Measurements from ENCODE around the gene GOLGB1. TPM values are rescaled to one million over a fixed set of nuclear protein-coding genes. Genes with fewer than 3 reads are reported as not detected.
A peak's percentile ranks its signal among the peaks of the same experiment; 100 is the strongest.

The GOLGB1 gene
- total and polyA plus RNA-seq, 10 of the 15 experiments (the other 5 are each of a cell fraction or from before 2014, with no cell fraction given): 7.4 to 34.5 (median 21.8) TPM

GRCh38 chr3:121748680-121749275 lies 763 bp downstream of the GOLGB1 start:
- Histone ChIP-seq H3K27ac (ENCODE audit: control insufficient read depth, insufficient read depth) (peak overlapping the region; percentile 72), H3K27me3 (replicated peaks in 1 of 2; ENCODE audit: control insufficient read depth in 2 of 2, insufficient read depth in 2 of 2, low read length in 1 of 2) (no peaks in the 10 kb centered on the region; a peak in 1 of 4 replicates), H3K4me3 (peak overlapping the region; percentile 91), H3K36me3 (ENCODE audit: control insufficient read depth in 2 of 2, insufficient read depth in 2 of 2, low read length in 1 of 2) (no peaks in the 10 kb centered on the region), H3K9me3 (replicated peaks; ENCODE audit: control insufficient read depth, insufficient read depth, low read length) (no peaks in the 10 kb centered on the region), H4K20me1 (ENCODE audit: control insufficient read depth, insufficient read depth) (no peaks in the 10 kb centered on the region), H2AFZ (ENCODE audit: control insufficient read depth, low read depth, low read length) (peak overlapping the region; percentile 92), H3K9ac (ENCODE audit: control insufficient read depth, insufficient read depth, low read length) (peak overlapping the region; percentile 96), H3K79me2 (ENCODE audit: control insufficient read depth, insufficient read depth, low read length) (peaks cover 39% of the 10 kb centered on the region), H3K4me2 (ENCODE audit: control insufficient read depth, insufficient read depth) (peak overlapping the region; percentile 88), H3K4me1 (ENCODE audit: control insufficient read depth, insufficient read depth, low read length) (no peaks in the 10 kb centered on the region)
- no TSS peak for BruUV-seq (replicated peaks)
- peak; percentile 61 for ATAC-seq
- intact Hi-C loops (cut with micrococcal nuclease; ENCODE audit: unreplicated experiment) (loop anchor here (2.0 to 5.0 kb wide), 3 partner anchors 88 to 201 kb away; partner anchors contain the start of genes EAF2, HCLS1, IQCB1 and POLQ), in situ Hi-C loops (cut with MboI) (no loop called here)
- no peak for TF ChIP-seq MEF2B (IDR thresholded peaks at IDR 0.05; ENCODE audit: partially characterized antibody, poor library complexity, severe bottlenecking)
- TF ChIP-seq ZZZ3 (IDR thresholded peaks at IDR 0.05; ENCODE audit: control insufficient read depth, insufficient read length, low read depth): no peak
- TF ChIP-seq IRF5 (IDR thresholded peaks at IDR 0.05; ENCODE audit: borderline replicate concordance): no peak
- TF ChIP-seq ZNF622 (IDR thresholded peaks at IDR 0.05): no peak
- no peak for TF ChIP-seq RELA (IDR thresholded peaks at IDR 0.05; ENCODE audit: borderline replicate concordance, partially characterized antibody)
- TF ChIP-seq CREB1 (IDR thresholded peaks at IDR 0.05; ENCODE audit: low read depth): peak; percentile 61; the same call in 1 of the 2 replicates
- TF ChIP-seq RAD51 (IDR thresholded peaks at IDR 0.05): no peak
- TF ChIP-seq FOXM1 (IDR thresholded peaks at IDR 0.05; ENCODE audit: low read depth, low read length): no peak
- no peak for TF ChIP-seq MYC (IDR thresholded peaks at IDR 0.05; ENCODE audit: insufficient read depth, insufficient read length, insufficient replicate concordance, low read length, severe bottlenecking)
- peak; percentile 60 for TF ChIP-seq CREM (IDR thresholded peaks at IDR 0.05; ENCODE audit: low read depth)
- ChIA-PET RAD21 (ENCODE audit: unreplicated experiment) (interaction anchor here (0.6 to 1.8 kb wide), 8 partner anchors 10 to 247 kb away, joined by 3 to 5 read pairs (median 4); partner anchors contain the start of genes HCLS1 and POLQ), POLR2A (interaction anchor here (0.5 to 2.9 kb wide), 11 partner anchors 12 to 317 kb away, joined by 3 to 8 read pairs (median 4); partner anchors contain the start of genes EAF2 and IQCB1), SMC1A (ENCODE audit: uncharacterized antibody, unreplicated experiment) (interaction anchor here (0.7 to 2.3 kb wide), 11 partner anchors 9 to 202 kb away, joined by 3 to 6 read pairs (median 3); partner anchors contain the start of gene HCLS1), CTCF (interaction anchor here (1.6 to 2.0 kb wide), 2 partner anchors 13 to 15 kb away, joined by 3 to 4 read pairs; no protein-coding TSS in a partner anchor)
- DNase-seq (ENCODE audit: low read depth, low spot score): no peak
- FAIRE-seq: no peak
- under 1% methylated on average over 17 of the region's 17 CpGs for WGBS (ENCODE audit: insufficient coverage, insufficient replicate concordance, low lambda C conversion rate, missing lambda C conversion rate)

Data from GM12878 (cell line).